Astrocyte of the cerebellum (primary cell): ENCODE results near the gene LIPT2.
"Not testable (repeated sequence)": the region's sequence is repeated elsewhere in the genome, so short reads cannot be mapped to it uniquely, and the experiment has no call there.

Source experiments
- DNase-seq: peaks from one replicate; pipeline ENCODE4 v3.0.0-alpha.2; 2011; ENCODE audit warnings: low read depth
- H3K4me3 ChIP-seq: 2 replicates; pipeline ENCODE4 v1.5.1; 2011; ENCODE audit warnings: mild to moderate bottlenecking, low read depth, low read length, moderate library complexity
- in situ Hi-C: cut with HindIII; loops from 2 replicates; pipeline ENCODE4 v1.10.0; 2017; ENCODE audit warnings: low sequenced_read_pairs
- TF ChIP-seq, protein P1 (sequence below): IDR thresholded peaks from 2 replicates; pipeline ENCODE4 v1.5.1; 2012; ENCODE audit warnings: low read length, low read depth, moderate library complexity, mild to moderate bottlenecking; ENCODE audit errors: missing control alignments

LIPT2 gene

DNA sequence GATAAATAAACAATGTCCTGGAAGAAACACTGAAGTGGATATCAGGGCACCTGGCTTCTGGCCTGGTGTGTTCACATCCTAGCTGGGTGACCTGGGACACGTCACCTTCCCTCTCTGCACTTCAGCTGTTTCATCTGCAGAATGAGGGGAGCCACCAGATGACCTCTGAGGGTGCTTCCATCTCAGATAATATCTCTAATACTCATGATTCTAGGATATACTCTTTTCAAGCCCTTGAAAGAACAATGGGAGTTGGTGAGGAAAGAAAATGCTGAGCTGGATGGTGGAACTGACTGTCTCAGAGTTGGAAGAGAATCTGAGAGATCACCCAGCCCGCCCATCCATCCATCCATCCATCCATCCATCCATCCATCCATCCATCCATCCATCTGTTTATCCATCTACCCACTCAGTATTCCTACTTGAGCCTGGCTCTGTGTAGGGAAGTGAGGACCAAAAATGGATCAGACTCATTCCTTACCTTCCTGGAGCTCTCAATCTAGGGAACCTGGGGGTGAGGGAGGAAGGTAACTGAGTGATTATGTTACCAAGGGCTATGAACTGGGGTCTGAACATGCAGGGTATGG, 28.2 kb upstream of the LIPT2 start:
- TF ChIP-seq, protein P1, sequence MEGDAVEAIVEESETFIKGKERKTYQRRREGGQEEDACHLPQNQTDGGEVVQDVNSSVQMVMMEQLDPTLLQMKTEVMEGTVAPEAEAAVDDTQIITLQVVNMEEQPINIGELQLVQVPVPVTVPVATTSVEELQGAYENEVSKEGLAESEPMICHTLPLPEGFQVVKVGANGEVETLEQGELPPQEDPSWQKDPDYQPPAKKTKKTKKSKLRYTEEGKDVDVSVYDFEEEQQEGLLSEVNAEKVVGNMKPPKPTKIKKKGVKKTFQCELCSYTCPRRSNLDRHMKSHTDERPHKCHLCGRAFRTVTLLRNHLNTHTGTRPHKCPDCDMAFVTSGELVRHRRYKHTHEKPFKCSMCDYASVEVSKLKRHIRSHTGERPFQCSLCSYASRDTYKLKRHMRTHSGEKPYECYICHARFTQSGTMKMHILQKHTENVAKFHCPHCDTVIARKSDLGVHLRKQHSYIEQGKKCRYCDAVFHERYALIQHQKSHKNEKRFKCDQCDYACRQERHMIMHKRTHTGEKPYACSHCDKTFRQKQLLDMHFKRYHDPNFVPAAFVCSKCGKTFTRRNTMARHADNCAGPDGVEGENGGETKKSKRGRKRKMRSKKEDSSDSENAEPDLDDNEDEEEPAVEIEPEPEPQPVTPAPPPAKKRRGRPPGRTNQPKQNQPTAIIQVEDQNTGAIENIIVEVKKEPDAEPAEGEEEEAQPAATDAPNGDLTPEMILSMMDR = no peak
- DNase-seq = no peak
- no peak overlapping the region for H3K4me3 ChIP-seq
- in situ Hi-C loops = no loop called here

DNA sequence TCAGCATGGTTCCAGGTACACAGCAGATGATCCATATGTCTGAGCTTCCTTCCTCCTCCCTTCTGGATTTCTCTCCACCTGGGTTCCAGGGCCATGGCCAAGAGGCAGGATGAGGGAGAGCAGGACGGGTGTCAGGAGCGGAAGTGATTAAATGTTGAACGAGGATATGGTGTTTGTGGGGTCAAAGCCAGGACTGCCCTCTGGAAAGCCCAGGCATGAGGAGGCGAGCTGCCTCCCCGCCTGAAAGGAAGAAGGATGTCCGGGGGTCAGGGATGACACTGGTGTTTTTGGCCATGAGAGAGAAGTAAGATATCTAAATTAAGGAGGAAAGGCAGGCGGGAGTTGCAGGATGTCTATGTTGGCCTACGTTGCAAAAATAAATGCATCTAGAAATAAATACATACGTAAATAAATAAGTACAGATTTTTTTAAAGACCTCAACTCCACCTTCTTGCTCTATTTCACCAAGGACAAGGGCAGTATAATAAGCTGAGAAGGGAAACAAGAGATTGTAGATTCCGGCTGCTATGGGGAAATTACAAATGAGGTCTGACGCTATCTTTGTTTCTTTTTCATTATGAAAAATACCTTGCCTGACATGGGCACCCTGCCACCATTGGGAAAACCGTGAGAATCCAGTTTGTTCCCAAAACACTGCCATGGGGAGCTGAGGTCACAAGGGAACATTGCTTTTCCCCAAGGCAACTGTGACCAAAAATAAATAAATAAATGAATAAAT, 27.6 kb upstream of the LIPT2 start:
- DNase-seq = no peak
- H3K4me3 ChIP-seq = no peak overlapping the region
- in situ Hi-C loops = no loop called here
- TF ChIP-seq, protein P1 = no peak

DNA sequence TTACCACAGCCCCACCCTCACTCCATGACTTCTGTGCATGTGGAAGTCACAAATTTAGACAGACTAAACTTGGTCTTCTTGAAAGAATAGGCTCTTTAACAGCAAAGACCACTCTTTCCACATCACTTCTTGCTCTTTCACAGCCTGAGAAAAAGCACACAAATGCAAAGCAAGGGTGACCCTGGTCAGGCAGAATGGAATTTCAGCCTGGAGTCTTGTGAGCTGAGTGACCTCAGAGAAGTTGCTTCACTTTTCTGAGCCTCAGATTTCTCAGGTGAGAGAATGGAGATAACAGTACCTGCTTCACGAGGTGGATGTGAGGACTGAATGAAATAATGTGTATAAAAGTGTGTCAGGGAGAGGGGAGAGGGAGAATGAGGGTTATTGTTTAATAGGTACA, 26.8 kb upstream of the LIPT2 start:
- DNase-seq = no peak
- H3K4me3 ChIP-seq = no peak overlapping the region
- TF ChIP-seq, protein P1 = no peak
- in situ Hi-C loops = no loop called here

DNA sequence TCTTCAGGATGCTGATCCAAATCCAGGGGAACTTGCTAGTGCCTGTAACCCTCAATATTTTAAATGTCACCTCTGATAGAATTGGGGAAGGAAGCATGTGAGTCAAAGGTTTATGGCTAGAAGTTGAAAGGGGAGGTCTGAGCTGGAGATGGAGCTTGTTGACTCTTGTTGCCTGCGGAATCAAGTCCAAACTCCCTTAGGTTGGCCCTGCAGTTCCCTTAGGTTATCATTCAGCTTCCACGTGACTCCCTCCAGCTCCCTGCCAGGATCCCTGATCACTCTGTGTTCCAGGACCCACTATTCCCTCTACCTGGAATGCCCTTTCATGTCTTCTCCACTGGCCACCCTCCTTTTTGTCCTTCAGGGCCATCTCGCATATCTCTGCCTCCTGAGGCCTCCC, 26.2 kb upstream of the LIPT2 start:
- no peak for DNase-seq
- H3K4me3 ChIP-seq = no peak overlapping the region
- TF ChIP-seq, protein P1 = no peak
- in situ Hi-C loops = no loop called here

DNA sequence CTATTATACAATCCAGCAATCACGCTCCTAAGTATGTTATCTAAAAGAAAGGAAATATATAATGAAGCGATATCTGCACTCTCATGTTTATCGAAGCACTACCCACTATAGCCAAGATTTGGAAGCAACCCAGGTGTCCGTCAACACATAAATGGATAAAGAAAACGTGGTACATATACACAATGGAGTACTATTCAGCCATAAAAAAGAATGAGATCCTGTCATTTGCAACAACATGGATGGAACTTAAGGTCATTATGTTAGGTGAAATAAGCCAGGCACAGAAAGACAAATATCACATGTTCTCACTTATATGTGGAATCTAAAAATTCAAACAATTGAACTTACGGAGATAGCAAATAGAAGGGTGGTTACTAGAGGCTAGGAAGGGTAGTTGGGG, 24.1 kb upstream of the LIPT2 start:
- in situ Hi-C loops, H3K4me3 ChIP-seq, DNase-seq: not testable (repeated sequence)

DNA sequence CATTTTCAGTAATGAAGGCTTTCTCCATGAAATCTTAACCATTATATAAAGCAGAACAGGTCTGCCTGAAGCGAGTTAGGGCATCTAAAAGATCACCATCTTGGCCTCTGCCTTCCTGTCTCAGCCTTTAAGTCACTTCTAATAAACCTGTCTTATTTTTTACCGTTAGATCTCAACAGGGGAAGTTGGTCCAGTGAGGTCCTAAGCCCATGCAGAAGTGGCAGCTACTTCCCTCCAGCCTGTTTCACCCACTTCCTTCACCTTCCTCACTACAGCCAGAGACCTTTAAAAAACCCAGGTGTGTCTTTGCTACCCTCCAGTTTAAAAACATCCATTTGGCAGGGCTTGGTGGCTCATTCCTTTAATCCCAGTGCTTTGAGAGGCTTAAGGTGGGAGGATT, 14.1 kb upstream of the LIPT2 start:
- in situ Hi-C loops = no loop called here
- TF ChIP-seq, protein P1 = no peak
- H3K4me3 ChIP-seq = no peak overlapping the region
- no peak for DNase-seq

DNA sequence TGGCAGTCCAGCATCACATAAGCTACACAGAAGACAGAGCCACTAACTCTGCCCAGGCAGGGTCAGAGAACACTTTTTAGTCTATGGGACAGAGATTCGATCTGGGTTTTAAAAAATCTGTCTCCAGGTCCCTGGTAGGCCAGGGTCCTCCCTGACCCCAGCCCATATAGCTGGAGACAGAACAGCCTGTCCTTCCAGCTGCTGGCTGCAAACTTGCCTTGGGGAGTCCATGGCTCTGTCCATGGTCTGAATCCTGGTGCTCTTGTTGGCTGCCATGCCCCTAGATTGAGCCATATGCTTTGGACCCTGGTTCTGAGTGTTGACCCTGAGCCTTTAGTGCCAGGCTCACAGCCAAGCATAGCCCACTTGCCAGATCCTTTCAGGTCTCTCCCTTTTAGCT, 13.3 kb upstream of the LIPT2 start:
- no peak overlapping the region for H3K4me3 ChIP-seq
- no peak for DNase-seq
- in situ Hi-C loops = no loop called here
- TF ChIP-seq, protein P1 = no peak
